ENCODE measurements around the gene SHISA4. TPM values are rescaled to one million over a fixed set of nuclear protein-coding genes. Genes with fewer than 3 reads are reported as not detected.

Gene SHISA4
- total and polyA plus RNA-seq, 2 donors (not counting 3 experiments of a cell fraction or from before 2014, with no cell fraction given): 25.6 to 78.2 TPM

GRCh38 chr1:201890223-201890622 is 1.5 kb downstream of the SHISA4 start:
- H3K4me2 ChIP-seq (ENCODE audit: insufficient read depth, low read length): no peak overlapping the region
- H3K9ac ChIP-seq (replicated peaks; ENCODE audit: extremely low read depth, insufficient read depth, low read length): no peak overlapping the region
- H3K27ac ChIP-seq (ENCODE audit: insufficient read depth, low read depth, low read length): no peak overlapping the region
- H2AFZ ChIP-seq (ENCODE audit: low read depth, low read length): no peak overlapping the region
- H3K9me3 ChIP-seq (replicated peaks; ENCODE audit: control insufficient read depth, insufficient read depth, low read length): no peaks in the 10 kb centered on the region
- no TSS peak for BruUV-seq (replicated peaks)
- H3K79me2 ChIP-seq (ENCODE audit: control insufficient read depth, insufficient read depth, low read length): no peaks in the 10 kb centered on the region
- no peak for DNase-seq (ENCODE audit: low read depth, low spot score)
- intact Hi-C loops (cut with micrococcal nuclease) (no loop called here), dilution Hi-C loops (cut with MboI; ENCODE audit: extremely low pct_ligation_motif_present, low sequenced_read_pairs) (no loop called here)
- TF ChIP-seq JUN (IDR thresholded peaks at IDR 0.05; ENCODE audit: borderline replicate concordance, insufficient read depth, insufficient read length, low read depth) (no peak), MYC (IDR thresholded peaks at IDR 0.05; ENCODE audit: low read depth, low read length) (no peak), FOS (IDR thresholded peaks at IDR 0.05; ENCODE audit: borderline replicate concordance, insufficient read depth, low read length) (no peak), POLR2A (IDR thresholded peaks at IDR 0.05; ENCODE audit: low read depth, low read length) (no peak), POLR2AphosphoS5 (IDR thresholded peaks at IDR 0.05; ENCODE audit: insufficient read depth, low read depth, low read length) (no peak), GATA2 (IDR thresholded peaks at IDR 0.05; ENCODE audit: insufficient read depth, insufficient read length, low read depth, low read length) (no peak), EZH2 (IDR thresholded peaks at IDR 0.05; ENCODE audit: borderline replicate concordance, low read depth, low read length, severe bottlenecking) (no peak)
- TF ChIP-seq, protein P1, sequence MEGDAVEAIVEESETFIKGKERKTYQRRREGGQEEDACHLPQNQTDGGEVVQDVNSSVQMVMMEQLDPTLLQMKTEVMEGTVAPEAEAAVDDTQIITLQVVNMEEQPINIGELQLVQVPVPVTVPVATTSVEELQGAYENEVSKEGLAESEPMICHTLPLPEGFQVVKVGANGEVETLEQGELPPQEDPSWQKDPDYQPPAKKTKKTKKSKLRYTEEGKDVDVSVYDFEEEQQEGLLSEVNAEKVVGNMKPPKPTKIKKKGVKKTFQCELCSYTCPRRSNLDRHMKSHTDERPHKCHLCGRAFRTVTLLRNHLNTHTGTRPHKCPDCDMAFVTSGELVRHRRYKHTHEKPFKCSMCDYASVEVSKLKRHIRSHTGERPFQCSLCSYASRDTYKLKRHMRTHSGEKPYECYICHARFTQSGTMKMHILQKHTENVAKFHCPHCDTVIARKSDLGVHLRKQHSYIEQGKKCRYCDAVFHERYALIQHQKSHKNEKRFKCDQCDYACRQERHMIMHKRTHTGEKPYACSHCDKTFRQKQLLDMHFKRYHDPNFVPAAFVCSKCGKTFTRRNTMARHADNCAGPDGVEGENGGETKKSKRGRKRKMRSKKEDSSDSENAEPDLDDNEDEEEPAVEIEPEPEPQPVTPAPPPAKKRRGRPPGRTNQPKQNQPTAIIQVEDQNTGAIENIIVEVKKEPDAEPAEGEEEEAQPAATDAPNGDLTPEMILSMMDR (IDR thresholded peaks at IDR 0.05; ENCODE audit: extremely low read depth in 1 of 2, insufficient read depth in 1 of 2, low read depth in 1 of 2, low read length in 2 of 2): no peak
- TF ChIP-seq, protein P2, sequence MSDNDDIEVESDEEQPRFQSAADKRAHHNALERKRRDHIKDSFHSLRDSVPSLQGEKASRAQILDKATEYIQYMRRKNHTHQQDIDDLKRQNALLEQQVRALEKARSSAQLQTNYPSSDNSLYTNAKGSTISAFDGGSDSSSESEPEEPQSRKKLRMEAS (IDR thresholded peaks at IDR 0.05; ENCODE audit: insufficient read depth, insufficient read length): no peak
- H3K4me3 ChIP-seq (replicated peaks in 1 of 3; ENCODE audit: insufficient read depth in 1 of 3, low read depth in 1 of 3, low read length in 3 of 3): no peak overlapping the region
- H3K27me3 ChIP-seq (ENCODE audit: control insufficient read depth in 2 of 2, insufficient read depth in 2 of 2, low read length in 2 of 2): no peaks in the 10 kb centered on the region
- no peak for FAIRE-seq
- ChIA-PET CTCF (interaction anchor here (1.5 to 2.4 kb wide), 3 partner anchors 12 to 82 kb away, joined by 5 to 21 read pairs (median 7); no protein-coding TSS in a partner anchor), POLR2A (no interaction called here)
- H3K36me3 ChIP-seq (ENCODE audit: control insufficient read depth in 2 of 2, extremely low read depth in 1 of 2, insufficient read depth in 2 of 2, low read length in 2 of 2): no peaks in the 10 kb centered on the region
- H3K9me1 ChIP-seq (replicated peaks; ENCODE audit: control insufficient read depth, extremely low read depth, insufficient read depth, low read length): no peaks in the 10 kb centered on the region
- H3K4me1 ChIP-seq (ENCODE audit: control insufficient read depth, extremely low read depth, insufficient read depth, low read length): peaks cover 6% of the 10 kb centered on the region
- H4K20me1 ChIP-seq (replicated peaks; ENCODE audit: control insufficient read depth, extremely low read depth, insufficient read depth, low read length): no peaks in the 10 kb centered on the region
